MM.1S (cell line): ENCODE results near the gene BOK.

ENCODE experiments used
- DNase-seq: peaks from one replicate; pipeline ENCODE4 v3.0.0-alpha.2; 2015
- H2AFZ ChIP-seq: fragments of 300-600 bp; sonication (generic); 2 replicates; pipeline ENCODE4 v1.6.0; 2016; ENCODE audit warnings: antibody characterized with exemption, low read length
- H3F3A ChIP-seq: fragments of 300-600 bp; sonication (generic); 2 replicates; pipeline ENCODE4 v1.6.1; 2016; ENCODE audit warnings: mild to moderate bottlenecking, antibody characterized with exemption, low read length, moderate library complexity, mixed read lengths; ENCODE audit not compliant: insufficient read depth
- H3K27ac ChIP-seq: fragments of 300-600 bp; sonication (generic); 2 replicates; pipeline ENCODE4 v1.5.1; 2016; ENCODE audit warnings: mild to moderate bottlenecking, low read length
- H3K27me3 ChIP-seq: fragments of 300-600 bp; sonication (generic); replicated peaks from 2 replicates; pipeline ENCODE4 v1.6.0; 2016; ENCODE audit warnings: low read length; ENCODE audit not compliant: insufficient read depth
- H3K36me3 ChIP-seq: fragments of 300-600 bp; sonication (generic); replicated peaks from 2 replicates; pipeline ENCODE4 v1.6.1; 2016; ENCODE audit warnings: mild to moderate bottlenecking, low read length, mixed read lengths; ENCODE audit not compliant: insufficient read depth
- H3K4me1 ChIP-seq: fragments of 300-600 bp; sonication (generic); 2 replicates; pipeline ENCODE4 v1.6.1; 2016; ENCODE audit warnings: low read length, mixed read lengths
- H3K4me2 ChIP-seq: fragments of 300-600 bp; sonication (generic); 2 replicates; pipeline ENCODE4 v1.6.0; 2016; ENCODE audit warnings: low read depth, low read length
- H3K4me3 ChIP-seq: fragments of 300-600 bp; sonication (generic); 2 replicates; pipeline ENCODE4 v1.5.1; 2016; ENCODE audit warnings: low read length, mixed read lengths
- H3K79me2 ChIP-seq: fragments of 300-600 bp; sonication (generic); 2 replicates; pipeline ENCODE4 v1.6.1; 2016; ENCODE audit warnings: mixed run types, low read length, mixed read lengths
- H3K9ac ChIP-seq: fragments of 300-600 bp; sonication (generic); 2 replicates; pipeline ENCODE4 v1.6.1; 2016; ENCODE audit warnings: low read length, mixed read lengths
- H3K9me2 ChIP-seq: fragments of 300-600 bp; sonication (generic); replicated peaks from 2 replicates; pipeline ENCODE4 v1.6.1; 2016; ENCODE audit warnings: mild to moderate bottlenecking, low read length, mixed read lengths; ENCODE audit not compliant: insufficient read depth
- H3K9me3 ChIP-seq: fragments of 300-600 bp; sonication (generic); replicated peaks from 2 replicates; pipeline ENCODE4 v1.6.1; 2016; ENCODE audit warnings: mild to moderate bottlenecking, low read length, mixed read lengths; ENCODE audit not compliant: insufficient read depth
- H4K20me1 ChIP-seq: fragments of 300-600 bp; sonication (generic); 2 replicates; pipeline ENCODE4 v1.6.1; 2016; ENCODE audit warnings: mild to moderate bottlenecking, low read length, moderate library complexity, mixed read lengths; ENCODE audit not compliant: insufficient read depth
- CTCF ChIP-seq: fragments of 300-600 bp; sonication (generic); IDR thresholded peaks from 2 replicates; pipeline ENCODE4 v1.5.1; 2016; ENCODE audit warnings: antibody characterized with exemption, low read length, mixed read lengths
- EZH2 ChIP-seq: fragments of 300-600 bp; sonication (generic); optimal IDR thresholded peaks from 2 replicates; pipeline ENCODE3; 2017; ENCODE audit warnings: low read depth, mild to moderate bottlenecking, antibody characterized with exemption, low read length, mixed read lengths
- EZH2phosphoT487 ChIP-seq: fragments of 300-600 bp; sonication (generic); IDR thresholded peaks from 2 replicates; pipeline ENCODE4 v1.6.1; 2018; ENCODE audit warnings: antibody characterized with exemption, low read length

BOK gene

GRCh38 chr2:241618296-241618805 is 59.8 kb downstream of the BOK start:
- no peaks in the 10 kb centered on the region for H3F3A ChIP-seq
- H3K9ac ChIP-seq, result no peak overlapping the region
- H3K27me3 ChIP-seq, result no peaks in the 10 kb centered on the region
- no peak overlapping the region for H3K27ac ChIP-seq
- no peaks in the 10 kb centered on the region for H3K36me3 ChIP-seq
- H3K9me2 ChIP-seq, result no peaks in the 10 kb centered on the region
- H3K9me3 ChIP-seq, result no peaks in the 10 kb centered on the region
- TF ChIP-seq EZH2, result no peak
- TF ChIP-seq EZH2phosphoT487, result no peak
- no peak for TF ChIP-seq CTCF
- H3K4me1 ChIP-seq, result no peaks in the 10 kb centered on the region
- peaks cover 32% of the 10 kb centered on the region for H3K79me2 ChIP-seq
- no peak for DNase-seq
- no peaks in the 10 kb centered on the region for H4K20me1 ChIP-seq
- no peak overlapping the region for H3K4me3 ChIP-seq
- H2AFZ ChIP-seq, result no peak overlapping the region
- no peak overlapping the region for H3K4me2 ChIP-seq

GRCh38 chr2:241618829-241619228 is 60.3 kb downstream of the BOK start:
- no peaks in the 10 kb centered on the region for H3K27me3 ChIP-seq
- H3K79me2 ChIP-seq, result peaks cover 33% of the 10 kb centered on the region
- H4K20me1 ChIP-seq, result no peaks in the 10 kb centered on the region
- no peaks in the 10 kb centered on the region for H3K36me3 ChIP-seq
- H3K9me3 ChIP-seq, result no peaks in the 10 kb centered on the region
- no peak for DNase-seq
- H2AFZ ChIP-seq, result no peak overlapping the region
- H3K4me3 ChIP-seq, result no peak overlapping the region
- no peaks in the 10 kb centered on the region for H3K9me2 ChIP-seq
- no peaks in the 10 kb centered on the region for H3F3A ChIP-seq
- H3K9ac ChIP-seq, result no peak overlapping the region
- H3K4me1 ChIP-seq, result no peaks in the 10 kb centered on the region
- TF ChIP-seq CTCF (no peak), EZH2 (no peak), EZH2phosphoT487 (no peak)
- H3K27ac ChIP-seq, result no peak overlapping the region
- H3K4me2 ChIP-seq, result no peak overlapping the region

GRCh38 chr2:241619597-241620418 is 61.3 kb downstream of the BOK start:
- H3K27me3 ChIP-seq, result no peaks in the 10 kb centered on the region
- H2AFZ ChIP-seq, result no peak overlapping the region
- no peaks in the 10 kb centered on the region for H3K9me3 ChIP-seq
- TF ChIP-seq EZH2, result no peak
- TF ChIP-seq EZH2phosphoT487, result no peak
- no peak for TF ChIP-seq CTCF
- no peak overlapping the region for H3K9ac ChIP-seq
- H3K4me1 ChIP-seq, result no peaks in the 10 kb centered on the region
- no peaks in the 10 kb centered on the region for H3F3A ChIP-seq
- DNase-seq, result no peak
- H3K79me2 ChIP-seq, result peaks cover 35% of the 10 kb centered on the region
- H3K27ac ChIP-seq, result no peak overlapping the region
- H3K9me2 ChIP-seq, result no peaks in the 10 kb centered on the region
- H3K4me3 ChIP-seq, result no peak overlapping the region
- H4K20me1 ChIP-seq, result no peaks in the 10 kb centered on the region
- no peaks in the 10 kb centered on the region for H3K36me3 ChIP-seq
- no peak overlapping the region for H3K4me2 ChIP-seq
